Measurements from ENCODE around the gene MEIOSIN.

The MEIOSIN gene

DNA sequence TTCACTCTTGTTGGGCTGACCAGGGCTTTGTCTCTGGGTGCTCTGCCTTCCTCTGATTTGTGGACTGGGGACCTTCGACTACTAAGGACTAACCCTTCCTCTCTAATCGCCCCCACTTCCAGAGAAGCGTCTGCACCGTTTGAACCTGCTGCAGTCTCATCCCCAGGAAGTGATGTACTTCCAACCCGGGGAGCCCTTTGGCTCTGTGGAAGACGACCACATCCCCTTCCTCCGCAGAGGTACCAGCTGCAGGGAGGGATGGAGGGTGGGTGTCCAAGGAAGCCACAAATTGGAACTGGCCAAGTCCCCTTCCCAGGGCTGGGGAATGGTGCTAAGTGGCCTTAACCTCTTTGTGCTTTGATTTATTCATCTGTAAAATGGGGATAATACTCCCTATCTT lies 31.6 kb upstream of the MEIOSIN start:
- TF ChIP-seq, protein P1, sequence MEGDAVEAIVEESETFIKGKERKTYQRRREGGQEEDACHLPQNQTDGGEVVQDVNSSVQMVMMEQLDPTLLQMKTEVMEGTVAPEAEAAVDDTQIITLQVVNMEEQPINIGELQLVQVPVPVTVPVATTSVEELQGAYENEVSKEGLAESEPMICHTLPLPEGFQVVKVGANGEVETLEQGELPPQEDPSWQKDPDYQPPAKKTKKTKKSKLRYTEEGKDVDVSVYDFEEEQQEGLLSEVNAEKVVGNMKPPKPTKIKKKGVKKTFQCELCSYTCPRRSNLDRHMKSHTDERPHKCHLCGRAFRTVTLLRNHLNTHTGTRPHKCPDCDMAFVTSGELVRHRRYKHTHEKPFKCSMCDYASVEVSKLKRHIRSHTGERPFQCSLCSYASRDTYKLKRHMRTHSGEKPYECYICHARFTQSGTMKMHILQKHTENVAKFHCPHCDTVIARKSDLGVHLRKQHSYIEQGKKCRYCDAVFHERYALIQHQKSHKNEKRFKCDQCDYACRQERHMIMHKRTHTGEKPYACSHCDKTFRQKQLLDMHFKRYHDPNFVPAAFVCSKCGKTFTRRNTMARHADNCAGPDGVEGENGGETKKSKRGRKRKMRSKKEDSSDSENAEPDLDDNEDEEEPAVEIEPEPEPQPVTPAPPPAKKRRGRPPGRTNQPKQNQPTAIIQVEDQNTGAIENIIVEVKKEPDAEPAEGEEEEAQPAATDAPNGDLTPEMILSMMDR (IDR thresholded peaks at IDR 0.05), result no peak
- no peak overlapping the region for H3K27ac ChIP-seq
- H3K4me3 ChIP-seq, result no peak overlapping the region
- DNase-seq (ENCODE audit: low spot score), result no peak

DNA sequence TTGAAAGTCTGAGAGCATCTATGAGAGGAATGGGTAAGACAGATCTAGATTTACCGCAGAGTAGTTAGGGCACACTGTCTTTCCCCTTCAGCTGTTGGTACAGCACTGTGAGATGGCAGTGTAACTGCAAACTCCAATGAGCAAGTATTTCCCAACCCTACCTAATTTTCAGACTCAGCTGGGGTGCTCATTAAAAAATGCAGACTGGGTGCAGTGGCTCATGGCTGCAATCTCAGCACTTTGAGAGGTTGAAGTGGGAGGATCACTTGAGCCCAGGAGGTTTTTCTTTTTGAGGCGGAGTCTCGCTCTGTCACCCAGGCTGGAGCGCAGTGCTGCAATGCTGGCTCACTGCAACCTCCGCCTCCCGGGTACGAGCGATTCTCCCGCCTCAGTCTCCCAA lies 28.1 kb upstream of the MEIOSIN start:
- TF ChIP-seq, protein P1 (IDR thresholded peaks at IDR 0.05), result no peak

DNA sequence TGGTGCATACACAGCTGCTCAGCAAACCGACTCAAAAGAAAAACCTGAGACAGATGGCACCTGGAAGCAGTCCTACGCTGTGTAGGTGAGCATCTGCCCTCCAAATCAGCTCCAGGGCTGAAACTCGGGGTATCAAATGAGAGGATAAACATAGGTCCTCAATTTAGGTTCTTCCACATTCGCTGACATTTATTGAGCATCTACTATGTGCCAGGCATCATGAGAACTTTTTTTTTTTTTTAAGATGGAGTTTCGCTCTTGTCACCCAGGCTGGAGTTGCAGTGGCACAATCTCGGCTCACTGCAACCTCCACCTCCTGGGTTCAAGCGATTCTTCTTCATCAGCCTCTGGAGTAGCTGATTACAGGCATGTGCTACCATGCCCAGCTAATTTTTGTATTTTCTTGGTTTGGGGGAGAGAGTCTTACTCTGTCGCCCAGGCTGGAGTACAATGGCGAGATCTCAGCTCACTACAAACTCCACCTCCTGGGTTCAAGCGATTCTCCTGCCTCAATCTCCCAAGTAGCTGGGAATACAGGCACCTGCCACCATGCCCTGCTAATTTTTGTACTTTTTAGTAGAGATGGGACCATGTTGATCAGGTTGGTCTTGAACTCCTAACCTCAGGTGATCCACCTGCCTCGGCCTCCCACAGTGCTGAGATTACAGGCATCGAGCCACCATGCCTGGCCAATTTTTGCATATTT lies 27.4 kb upstream of the MEIOSIN start:
- TF ChIP-seq, protein P1 (IDR thresholded peaks at IDR 0.05), result no peak
- no peak for DNase-seq (ENCODE audit: low spot score)
- no peak overlapping the region for H3K4me3 ChIP-seq
- no peak overlapping the region for H3K27ac ChIP-seq

More for the DNA sequence above, 28.1 kb upstream of the MEIOSIN start:
- Histone ChIP-seq H3K27ac (no peak overlapping the region), H3K4me3 (no peak overlapping the region)
- no peak for DNase-seq (ENCODE audit: low spot score)

DNA sequence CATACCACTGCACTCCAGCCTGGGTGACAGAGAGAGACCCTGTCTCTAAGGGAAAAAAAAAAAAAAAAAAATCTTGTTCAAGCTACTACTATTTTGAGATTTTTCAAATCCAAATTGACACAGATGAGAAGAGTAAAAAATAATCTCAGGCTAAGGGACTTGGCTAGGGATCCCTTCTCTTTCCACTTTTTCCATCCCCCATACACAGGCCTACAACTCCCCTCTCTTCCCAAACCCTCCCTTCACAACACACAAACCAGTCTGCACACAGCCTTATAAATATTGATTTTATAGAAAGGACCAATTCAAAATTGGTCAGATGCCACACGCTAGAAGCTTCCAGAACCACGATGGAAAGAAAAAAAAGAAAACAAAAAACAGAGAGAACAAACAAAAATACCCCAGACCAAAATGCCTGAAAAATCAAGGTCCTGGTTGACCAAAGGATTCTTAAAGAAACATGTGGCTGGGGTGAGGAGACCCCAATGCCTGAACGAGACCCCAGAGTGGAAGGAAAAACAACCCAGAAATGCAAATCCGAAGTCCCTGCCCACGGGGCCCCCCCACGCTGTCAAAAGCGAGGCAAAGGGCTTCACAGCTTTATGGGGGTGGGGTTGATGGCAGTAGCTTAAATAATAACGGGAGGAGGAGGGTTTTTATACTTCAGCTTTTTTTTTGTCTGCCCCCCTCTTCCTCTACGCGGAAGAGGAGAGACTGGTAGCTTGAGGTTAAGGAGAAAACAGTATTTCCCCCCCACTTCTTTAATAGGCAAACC lies 22.7 kb upstream of the MEIOSIN start:
- no peak overlapping the region for H3K4me3 ChIP-seq
- no peak for DNase-seq (ENCODE audit: low spot score)
- TF ChIP-seq, protein P1 (IDR thresholded peaks at IDR 0.05), result no peak
- no peak overlapping the region for H3K27ac ChIP-seq

DNA sequence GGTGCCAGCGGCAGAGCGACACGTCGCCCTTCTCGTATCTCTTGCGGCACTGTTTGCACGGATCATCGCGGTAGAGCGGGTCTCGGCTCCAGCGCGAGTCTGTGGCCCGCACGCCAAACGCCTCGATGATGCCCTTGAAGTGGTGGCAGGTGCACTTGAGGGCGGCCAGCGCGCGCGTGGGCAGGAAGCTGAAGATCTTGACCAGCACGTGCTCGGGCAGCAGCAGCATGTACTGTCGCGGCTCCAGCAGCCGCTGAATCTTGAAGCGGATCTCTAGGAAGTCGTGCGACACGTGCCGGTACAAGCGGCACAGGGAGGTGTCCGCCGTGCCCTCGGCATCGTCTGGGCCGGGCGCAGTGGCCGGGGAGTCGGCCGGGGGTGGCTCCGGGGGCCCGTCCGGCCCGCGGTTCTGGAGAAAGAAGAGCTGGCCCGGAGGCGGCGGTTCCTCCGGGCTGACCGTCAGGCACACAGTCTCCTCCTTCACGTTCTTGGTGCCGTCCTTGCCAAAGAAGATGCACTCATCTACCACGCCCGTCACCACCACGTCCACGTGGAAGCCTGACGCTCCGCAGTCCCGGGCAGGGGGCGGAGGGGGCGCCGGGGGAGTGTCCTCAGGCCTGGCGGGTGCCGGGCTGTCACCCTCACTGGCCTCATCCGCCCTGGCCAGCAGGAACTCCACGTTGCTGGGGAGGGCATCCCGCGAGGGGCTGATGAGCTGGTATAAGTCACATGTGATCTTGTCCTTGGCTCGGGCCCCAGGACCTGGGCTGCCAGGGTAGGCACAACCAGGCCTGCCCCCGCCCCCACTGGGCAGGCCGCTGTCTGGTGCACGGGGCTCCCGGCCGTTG lies 21.2 kb upstream of the MEIOSIN start:
- Histone ChIP-seq H3K4me3 (no peak overlapping the region), H3K27ac (no peak overlapping the region)
- TF ChIP-seq, protein P1 (IDR thresholded peaks at IDR 0.05), result no peak
- DNase-seq (ENCODE audit: low spot score), result no peak

DNA sequence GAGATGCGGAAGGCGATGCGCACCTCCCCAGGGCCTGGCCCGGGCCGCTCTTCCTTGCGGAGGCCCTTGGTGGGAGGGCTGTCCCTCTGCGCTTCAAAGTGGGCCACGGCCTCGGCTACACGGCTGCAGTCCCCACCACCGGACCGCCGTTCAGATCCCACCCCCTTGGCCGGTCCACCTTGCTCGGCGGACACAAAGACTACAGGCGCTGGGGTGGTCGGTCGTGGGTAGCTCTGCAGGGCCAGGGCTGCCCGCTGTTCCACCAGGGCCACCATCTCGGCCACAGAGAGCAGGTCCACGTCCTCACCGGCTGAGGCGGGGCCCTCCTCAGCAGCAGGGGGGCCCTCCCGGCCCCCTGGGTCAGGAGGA lies 20.6 kb upstream of the MEIOSIN start:
- DNase-seq (ENCODE audit: low spot score), result no peak
- TF ChIP-seq, protein P1 (IDR thresholded peaks at IDR 0.05), result no peak
- Histone ChIP-seq H3K4me3 (no peak overlapping the region), H3K27ac (no peak overlapping the region)

Measured in coronary artery (tissue), 2 donors.